Stimulated activated CD4-positive, alpha-beta T cell treated with anti-CD3 and anti-CD28 coated beads, TNF-alpha, amount 100 ng/mL, for 1 hour (primary cell): ENCODE measurements around the gene CDKAL1.
"Not testable (repeated sequence)": the region's sequence is repeated elsewhere in the genome, so short reads cannot be mapped to it uniquely, and the experiment has no call there.

Source experiments
- DNase-seq, 3 donors: peaks; one replicate each; pipeline ENCODE4 v3.0.0-alpha.2; 2020; ENCODE audit warnings: low read depth in 3 of 3, low spot score in 1 of 3

CDKAL1 gene

GRCh38 chr6:21228876-21229460, 694.7 kb downstream of the CDKAL1 start:
- no peak for DNase-seq

- no peak for DNase-seq
Observed at GRCh38 chr6:21230536-21230935, 696.3 kb downstream of the CDKAL1 start.

GRCh38 chr6:21235162-21235561, 700.9 kb downstream of the CDKAL1 start:
- DNase-seq, result no peak

GRCh38 chr6:21238208-21238607, 704.0 kb downstream of the CDKAL1 start:
- DNase-seq, result no peak

- DNase-seq, result no peak
Observed at GRCh38 chr6:21240709-21241108, 706.5 kb downstream of the CDKAL1 start.

- DNase-seq, result no peak
Observed at GRCh38 chr6:21241231-21242130, 707.2 kb downstream of the CDKAL1 start.

GRCh38 chr6:21244897-21245470, 710.7 kb downstream of the CDKAL1 start:
- DNase-seq, result no peak

- no peak for DNase-seq
Observed at GRCh38 chr6:21245488-21245887, 711.2 kb downstream of the CDKAL1 start.

- DNase-seq, result no peak
Observed at GRCh38 chr6:21246075-21246474, 711.8 kb downstream of the CDKAL1 start.

GRCh38 chr6:21254460-21254859, 720.2 kb downstream of the CDKAL1 start:
- DNase-seq, result not testable (repeated sequence)

- DNase-seq, result no peak
Observed at GRCh38 chr6:21256197-21256596, 721.9 kb downstream of the CDKAL1 start.

- no peak for DNase-seq
Observed at GRCh38 chr6:21257125-21257524, 722.9 kb downstream of the CDKAL1 start.

GRCh38 chr6:21258665-21259064, 724.4 kb downstream of the CDKAL1 start:
- no peak for DNase-seq

- no peak for DNase-seq
Observed at GRCh38 chr6:21259660-21260059, 725.4 kb downstream of the CDKAL1 start.

- no peak for DNase-seq
Observed at GRCh38 chr6:21262504-21262903, 728.2 kb downstream of the CDKAL1 start.

GRCh38 chr6:21263531-21264287, 729.5 kb downstream of the CDKAL1 start:
- no peak for DNase-seq

- DNase-seq, result no peak
Observed at GRCh38 chr6:21264288-21265033, 730.2 kb downstream of the CDKAL1 start.

- DNase-seq, result no peak
Observed at GRCh38 chr6:21265034-21265729, 730.9 kb downstream of the CDKAL1 start.

- DNase-seq, result no peak
Observed at GRCh38 chr6:21265730-21266044, 731.4 kb downstream of the CDKAL1 start.

GRCh38 chr6:21270636-21271201, 736.5 kb downstream of the CDKAL1 start:
- no peak for DNase-seq
